HG03575 (cell line): Measurements from ENCODE around the gene DHODH.
"Not testable (repeated sequence)": the region's sequence is repeated elsewhere in the genome, so short reads cannot be mapped to it uniquely, and the experiment has no call there.

Experiments used
- ATAC-seq: cut with Tn5 transposase; IDR thresholded peaks from one replicate; pipeline ENCODE4 v1.9.1; 2021; ENCODE audit not compliant: unreplicated experiment, insufficient number of reproducible peaks, low FRiP score; ENCODE audit errors: extremely low read depth

The DHODH gene

GRCh38 chr16:72044296-72044695 lies 35.8 kb downstream of the DHODH start:
- no peak for ATAC-seq

GRCh38 chr16:72044825-72045359 lies 36.3 kb downstream of the DHODH start:
- ATAC-seq, result no peak

- ATAC-seq, result no peak
Measured at GRCh38 chr16:72049110-72049509, 40.6 kb downstream of the DHODH start.

- ATAC-seq, result no peak
Measured at GRCh38 chr16:72050769-72051464, 42.4 kb downstream of the DHODH start.

- ATAC-seq, result no peak
Measured at GRCh38 chr16:72051818-72052217, 43.3 kb downstream of the DHODH start.

GRCh38 chr16:72054254-72054847 lies 45.8 kb downstream of the DHODH start, which contains the start of gene HP:
TSS of gene HP (plus strand) at chr16:72054505. CDS start at chr16:72054653, 148 bp downstream.
- ATAC-seq, result not testable (repeated sequence)

GRCh38 chr16:72055911-72056310 lies 47.4 kb downstream of the DHODH start:
- ATAC-seq, result no peak

GRCh38 chr16:72057313-72057712 lies 48.8 kb downstream of the DHODH start:
- ATAC-seq, result not testable (repeated sequence)

- ATAC-seq, result not testable (repeated sequence)
Measured at GRCh38 chr16:72059060-72059459, 50.5 kb downstream of the DHODH start.

GRCh38 chr16:72060405-72060804 lies 51.9 kb downstream of the DHODH start:
- no peak for ATAC-seq

GRCh38 chr16:72061564-72061963 lies 53.0 kb downstream of the DHODH start:
- no peak for ATAC-seq

- ATAC-seq, result no peak
Measured at GRCh38 chr16:72064361-72064894, 55.9 kb downstream of the DHODH start.

- ATAC-seq, result no peak
Measured at GRCh38 chr16:72066747-72067146, 58.2 kb downstream of the DHODH start.

- ATAC-seq, result no peak
Measured at GRCh38 chr16:72068930-72069329, 60.4 kb downstream of the DHODH start.

GRCh38 chr16:72072514-72073342 lies 64.2 kb downstream of the DHODH start:
- ATAC-seq, result no peak

GRCh38 chr16:72073560-72074230 lies 65.2 kb downstream of the DHODH start:
- no peak for ATAC-seq

- ATAC-seq, result not testable (repeated sequence)
Measured at GRCh38 chr16:72075067-72075466, 66.5 kb downstream of the DHODH start.
